Choroid plexus epithelial cell (primary cell): ENCODE measurements around the gene ANTXRL.
"Not testable (repeated sequence)": the region's sequence is repeated elsewhere in the genome, so short reads cannot be mapped to it uniquely, and the experiment has no call there.

Source experiments
- DNase-seq: peaks from one replicate; pipeline ENCODE4 v3.0.0-alpha.2; 2010; ENCODE audit warnings: low read depth
- H3K4me3 ChIP-seq: 2 replicates; pipeline ENCODE4 v1.5.1; 2011; ENCODE audit warnings: low read depth, mild to moderate bottlenecking, control low read depth, low read length, moderate library complexity
- TF ChIP-seq, protein P1 (sequence below): conservative IDR thresholded peaks from 2 replicates; pipeline ENCODE4 v1.5.1; 2011; ENCODE audit warnings: low read depth, mild to moderate bottlenecking, control low read depth, inconsistent platforms, low read length, moderate library complexity

ANTXRL gene

DNA sequence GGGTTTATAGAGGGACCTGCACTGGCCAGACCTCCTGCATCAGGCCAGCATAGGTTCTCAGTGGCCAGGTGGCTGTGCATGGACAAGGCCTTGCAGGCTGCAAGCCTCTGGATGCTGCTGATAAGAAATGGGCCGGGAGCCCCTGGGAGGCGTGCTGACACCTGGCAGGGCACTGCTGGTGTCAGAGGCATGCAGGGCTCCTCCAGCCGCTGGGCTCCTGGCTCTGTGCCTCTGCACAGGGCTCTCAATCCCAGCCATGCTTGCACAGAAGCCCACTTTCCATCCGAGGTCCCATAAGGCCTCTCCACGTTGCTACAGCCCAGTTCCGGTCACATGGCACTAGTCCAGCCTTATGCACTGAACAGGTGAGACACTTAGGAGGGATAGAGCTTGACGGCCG lies 27.3 kb downstream of the ANTXRL start:
- no peak for DNase-seq
- no peak overlapping the region for H3K4me3 ChIP-seq
- TF ChIP-seq, protein P1, sequence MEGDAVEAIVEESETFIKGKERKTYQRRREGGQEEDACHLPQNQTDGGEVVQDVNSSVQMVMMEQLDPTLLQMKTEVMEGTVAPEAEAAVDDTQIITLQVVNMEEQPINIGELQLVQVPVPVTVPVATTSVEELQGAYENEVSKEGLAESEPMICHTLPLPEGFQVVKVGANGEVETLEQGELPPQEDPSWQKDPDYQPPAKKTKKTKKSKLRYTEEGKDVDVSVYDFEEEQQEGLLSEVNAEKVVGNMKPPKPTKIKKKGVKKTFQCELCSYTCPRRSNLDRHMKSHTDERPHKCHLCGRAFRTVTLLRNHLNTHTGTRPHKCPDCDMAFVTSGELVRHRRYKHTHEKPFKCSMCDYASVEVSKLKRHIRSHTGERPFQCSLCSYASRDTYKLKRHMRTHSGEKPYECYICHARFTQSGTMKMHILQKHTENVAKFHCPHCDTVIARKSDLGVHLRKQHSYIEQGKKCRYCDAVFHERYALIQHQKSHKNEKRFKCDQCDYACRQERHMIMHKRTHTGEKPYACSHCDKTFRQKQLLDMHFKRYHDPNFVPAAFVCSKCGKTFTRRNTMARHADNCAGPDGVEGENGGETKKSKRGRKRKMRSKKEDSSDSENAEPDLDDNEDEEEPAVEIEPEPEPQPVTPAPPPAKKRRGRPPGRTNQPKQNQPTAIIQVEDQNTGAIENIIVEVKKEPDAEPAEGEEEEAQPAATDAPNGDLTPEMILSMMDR = no peak

DNA sequence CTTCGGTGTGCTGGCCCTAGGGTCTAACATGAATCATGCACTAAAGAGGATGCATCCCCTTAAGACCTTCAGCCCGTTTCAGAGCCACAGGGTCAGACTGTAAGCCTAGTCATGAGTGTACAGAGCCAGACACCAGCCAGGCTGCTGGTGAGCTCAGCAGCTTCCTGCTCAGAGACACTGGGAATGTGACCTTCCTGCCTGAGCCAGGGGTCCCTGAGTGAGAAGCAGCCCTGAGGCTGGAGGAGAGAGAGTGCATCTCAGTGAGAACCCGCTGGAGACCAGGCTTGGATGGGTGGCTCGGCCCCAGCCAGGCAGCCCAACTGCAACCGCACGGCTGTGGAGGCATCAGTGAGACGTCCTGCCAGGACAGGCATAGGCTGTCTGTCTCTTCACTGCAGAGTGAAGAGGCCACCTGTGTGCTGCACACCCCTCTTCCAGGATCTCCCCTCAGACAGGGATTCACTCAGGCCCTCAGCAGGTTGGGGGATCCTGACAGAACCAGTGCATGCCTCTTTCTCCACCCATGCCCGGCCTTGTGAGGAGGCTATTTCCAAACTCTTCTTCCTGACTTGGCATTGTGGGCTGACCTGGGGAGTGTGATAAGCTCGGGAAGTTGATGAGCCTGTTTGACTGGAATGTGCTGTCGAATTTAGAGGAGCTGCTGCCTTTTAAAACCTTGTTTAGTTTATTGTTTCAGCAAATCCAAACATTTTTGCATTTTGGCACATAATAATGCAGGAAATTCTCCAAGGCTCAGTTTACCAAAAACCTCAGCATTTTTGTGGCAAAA lies 28.5 kb downstream of the ANTXRL start:
- DNase-seq = peak; percentile 55
- H3K4me3 ChIP-seq = not testable (repeated sequence)

DNA sequence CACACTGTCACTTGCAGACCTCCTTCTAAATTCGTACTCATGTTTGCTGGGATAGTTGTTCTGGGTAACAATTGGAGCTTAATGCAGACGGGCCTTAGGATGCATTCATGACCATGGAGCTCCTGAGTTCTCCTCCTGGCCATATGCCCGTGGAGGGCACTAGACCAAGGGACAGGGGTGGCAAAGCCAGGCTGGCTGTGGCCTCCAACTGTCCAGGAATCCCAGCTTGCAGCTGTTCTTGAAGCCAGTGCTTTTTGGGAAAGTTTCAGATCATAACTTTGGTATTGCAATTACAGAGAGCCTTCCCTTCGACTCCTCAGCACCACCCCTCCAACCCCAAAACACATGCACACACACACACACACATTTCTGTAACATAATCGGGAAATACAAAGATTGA lies 30.6 kb downstream of the ANTXRL start:
- TF ChIP-seq, protein P1 = no peak
- no peak overlapping the region for H3K4me3 ChIP-seq
- DNase-seq = no peak

DNA sequence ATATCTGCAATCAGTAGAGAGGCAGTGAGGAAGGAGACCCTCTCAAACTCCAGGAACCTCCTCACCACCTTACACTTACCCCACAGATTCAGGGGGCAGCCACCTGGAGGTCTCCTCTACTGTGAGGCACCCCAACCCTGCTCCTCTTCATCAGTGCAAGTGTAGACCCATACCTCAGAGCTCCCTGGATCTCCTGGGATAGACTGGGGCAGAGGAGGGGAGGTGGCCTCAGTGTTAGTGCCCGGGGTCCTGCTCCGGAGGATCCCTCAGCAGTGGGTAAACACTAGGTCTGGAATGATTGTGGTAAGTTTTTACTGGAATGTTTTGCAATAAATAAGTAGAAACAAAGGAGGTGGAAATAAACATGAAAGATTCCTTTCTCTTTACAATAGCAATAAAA lies 31.1 kb downstream of the ANTXRL start:
- H3K4me3 ChIP-seq = no peak overlapping the region
- TF ChIP-seq, protein P1 = no peak
- DNase-seq = no peak

DNA sequence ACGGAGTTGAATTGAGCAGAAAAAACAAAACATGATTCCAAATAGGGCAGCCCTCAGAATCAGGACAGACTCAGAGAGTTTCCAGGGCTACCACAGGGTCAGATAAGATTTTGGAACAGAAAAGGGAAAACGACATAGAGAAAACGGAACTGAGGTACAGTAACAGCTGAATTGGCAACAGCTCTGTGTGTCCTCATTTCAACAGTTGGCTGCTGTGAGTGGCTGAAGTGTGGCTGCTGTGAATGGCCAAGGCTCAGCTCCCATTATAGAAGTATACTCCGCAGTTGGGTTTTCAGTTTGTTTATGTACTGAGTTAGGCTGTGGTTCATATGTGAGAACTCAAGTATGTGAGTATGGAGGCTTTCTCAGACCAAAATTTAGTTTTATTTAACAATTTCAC lies 32.0 kb downstream of the ANTXRL start:
- DNase-seq = no peak
- TF ChIP-seq, protein P1 = no peak
- no peak overlapping the region for H3K4me3 ChIP-seq

DNA sequence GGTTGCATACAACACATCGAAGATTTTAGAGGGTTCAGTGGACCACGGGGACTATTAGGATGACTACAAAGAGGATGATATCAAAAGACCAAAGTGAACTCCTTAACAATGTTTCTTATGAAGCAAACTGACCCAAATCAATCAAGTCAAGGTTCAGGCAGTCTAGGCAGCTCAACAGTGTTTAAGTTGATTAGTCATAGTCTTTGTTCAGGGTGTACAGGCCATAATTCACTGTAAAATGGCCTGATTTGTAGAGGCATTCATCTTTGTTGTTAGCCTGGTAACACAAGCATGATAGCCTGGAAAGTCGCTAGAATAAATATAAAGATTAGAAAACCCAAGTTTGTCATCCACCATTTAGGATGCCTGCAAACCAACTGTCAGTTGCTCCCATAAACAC lies 32.6 kb downstream of the ANTXRL start:
- H3K4me3 ChIP-seq = no peak overlapping the region
- TF ChIP-seq, protein P1 = no peak
- DNase-seq = no peak

DNA sequence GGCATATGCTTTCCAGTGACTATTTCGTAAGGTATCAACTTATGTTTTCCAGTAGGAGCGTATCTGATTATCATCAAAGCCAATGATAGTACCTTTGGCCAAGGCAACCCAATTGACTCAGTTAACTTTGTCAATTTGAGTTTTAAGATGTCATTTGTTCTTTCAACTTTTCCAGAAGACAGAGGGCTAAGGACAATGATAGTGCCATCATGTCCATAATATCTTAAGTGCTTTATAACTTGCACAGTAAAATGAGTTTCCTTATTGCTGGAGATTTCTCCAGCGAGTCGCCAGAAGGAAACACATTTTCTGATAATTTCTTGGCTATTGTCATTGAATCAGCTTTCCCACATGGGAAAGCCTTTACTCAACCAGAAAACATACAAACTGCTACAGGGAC lies 35.0 kb downstream of the ANTXRL start:
- DNase-seq = no peak
- H3K4me3 ChIP-seq = no peak overlapping the region
- TF ChIP-seq, protein P1 = no peak
